Measurements from ENCODE around the gene RPL22L1.
"Not testable (repeated sequence)": the region's sequence is repeated elsewhere in the genome, so short reads cannot be mapped to it uniquely, and the experiment has no call there.

Gene RPL22L1

GRCh38 chr3:170907637-170908234 is 37.7 kb upstream of the RPL22L1 start:
- TF ChIP-seq Cebpa-rat (IDR thresholded peaks at IDR 0.05): no peak
- H3K9me3 ChIP-seq: peaks cover 39% of the 10 kb centered on the region
- H3K4me1 ChIP-seq: 0 out of 2 replicates have a peak, but pooled peaks cover 11% of the 10 kb centered on the region
- H3K36me3 ChIP-seq: no peaks in the 10 kb centered on the region
- H3K9ac ChIP-seq: peak overlapping the region; percentile 64
- H3K4me3 ChIP-seq: peak overlapping the region; percentile 69
- peaks cover 39% of the 10 kb centered on the region for H3K27me3 ChIP-seq
- H4K20me1 ChIP-seq: no peaks in the 10 kb centered on the region
- H3K4me2 ChIP-seq: peak overlapping the region; percentile 85
- no peak overlapping the region for H3K27ac ChIP-seq

DNA sequence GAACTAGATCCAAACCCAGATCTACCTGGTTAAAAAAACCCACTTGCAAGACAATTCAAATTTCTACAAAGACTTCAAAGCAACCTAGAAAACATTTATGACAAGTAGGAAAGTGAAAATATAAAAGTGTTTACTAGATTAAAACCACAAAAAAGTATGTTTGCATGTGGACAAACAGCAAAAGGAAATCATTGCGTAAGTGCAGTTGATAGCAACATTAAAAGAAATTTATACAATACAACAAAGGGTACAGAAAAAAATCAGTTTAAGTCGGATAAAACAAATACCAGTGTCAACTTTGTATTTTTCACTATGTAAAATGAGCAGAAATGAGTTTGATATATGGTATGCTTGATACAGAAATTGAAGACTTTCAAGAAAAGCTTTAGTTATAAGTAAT is 35.9 kb upstream of the RPL22L1 start:
- Histone ChIP-seq H3K4me2 (no peak overlapping the region), H3K36me3 (no peaks in the 10 kb centered on the region)

GRCh38 chr3:170903123-170903522 is 33.1 kb upstream of the RPL22L1 start:
- H3K9ac ChIP-seq: no peak overlapping the region
- H3K4me3 ChIP-seq: no peak overlapping the region
- H3K4me1 ChIP-seq: 0 out of 2 replicates have a peak, but pooled peaks cover 8% of the 10 kb centered on the region
- H3K27ac ChIP-seq: no peak overlapping the region
- H3K4me2 ChIP-seq: no peak overlapping the region
- no peaks in the 10 kb centered on the region for H4K20me1 ChIP-seq
- no peak for TF ChIP-seq Cebpa-rat (IDR thresholded peaks at IDR 0.05)
- peaks cover 21% of the 10 kb centered on the region for H3K27me3 ChIP-seq
- H3K9me3 ChIP-seq: peaks cover 9% of the 10 kb centered on the region
- H3K36me3 ChIP-seq: no peaks in the 10 kb centered on the region

More for the DNA sequence above, 35.9 kb upstream of the RPL22L1 start:
- Histone ChIP-seq H3K27ac (no peak overlapping the region), H3K9ac (no peak overlapping the region), H3K4me3 (no peak overlapping the region), H3K27me3 (peaks cover 39% of the 10 kb centered on the region), H4K20me1 (no peaks in the 10 kb centered on the region), H3K4me1 (0 out of 2 replicates have a peak, but pooled peaks cover 11% of the 10 kb centered on the region), H3K9me3 (peaks cover 35% of the 10 kb centered on the region)
- no peak for TF ChIP-seq Cebpa-rat (IDR thresholded peaks at IDR 0.05)

DNA sequence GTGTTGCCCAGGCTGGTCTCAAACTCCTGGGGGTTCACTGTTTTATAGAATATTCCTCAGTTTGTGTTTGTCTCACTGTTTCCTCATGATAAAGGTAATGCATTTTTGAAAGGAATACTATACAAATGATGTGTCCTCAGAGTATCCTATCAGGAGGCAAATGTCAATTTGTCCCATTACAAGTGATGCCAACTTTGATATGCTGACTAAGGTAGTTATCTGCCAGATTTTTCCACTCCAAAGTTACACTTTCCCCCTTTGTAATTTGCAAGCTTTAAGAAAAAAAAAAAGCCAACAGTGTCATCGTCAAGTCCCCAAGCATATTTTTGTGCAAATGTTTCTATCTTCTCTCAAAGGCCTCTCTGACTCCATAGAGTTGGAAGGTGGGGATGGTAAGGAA is 29.5 kb upstream of the RPL22L1 start:
- H3K9me3 ChIP-seq: peaks cover 17% of the 10 kb centered on the region
- H3K4me1 ChIP-seq: no peaks in the 10 kb centered on the region
- H4K20me1 ChIP-seq: no peaks in the 10 kb centered on the region
- no peak for TF ChIP-seq Cebpa-rat (IDR thresholded peaks at IDR 0.05)
- no peaks in the 10 kb centered on the region; the same call in 1 of the 2 replicates for H3K36me3 ChIP-seq
- H3K27me3 ChIP-seq: no peaks in the 10 kb centered on the region
- H3K9ac ChIP-seq: no peak overlapping the region
- no peak overlapping the region for H3K4me3 ChIP-seq
- H3K4me2 ChIP-seq: no peak overlapping the region
- H3K27ac ChIP-seq: no peak overlapping the region

GRCh38 chr3:170897978-170898377 is 28.0 kb upstream of the RPL22L1 start:
- no peak for TF ChIP-seq Cebpa-rat (IDR thresholded peaks at IDR 0.05)
- Histone ChIP-seq H3K4me2 (no peak overlapping the region), H3K27me3 (no peaks in the 10 kb centered on the region), H3K4me1 (no peaks in the 10 kb centered on the region), H4K20me1 (no peaks in the 10 kb centered on the region), H3K36me3 (no peaks in the 10 kb centered on the region; the same call in 1 of the 2 replicates), H3K9me3 (peaks cover 17% of the 10 kb centered on the region), H3K4me3 (no peak overlapping the region), H3K9ac (no peak overlapping the region), H3K27ac (no peak overlapping the region)

DNA sequence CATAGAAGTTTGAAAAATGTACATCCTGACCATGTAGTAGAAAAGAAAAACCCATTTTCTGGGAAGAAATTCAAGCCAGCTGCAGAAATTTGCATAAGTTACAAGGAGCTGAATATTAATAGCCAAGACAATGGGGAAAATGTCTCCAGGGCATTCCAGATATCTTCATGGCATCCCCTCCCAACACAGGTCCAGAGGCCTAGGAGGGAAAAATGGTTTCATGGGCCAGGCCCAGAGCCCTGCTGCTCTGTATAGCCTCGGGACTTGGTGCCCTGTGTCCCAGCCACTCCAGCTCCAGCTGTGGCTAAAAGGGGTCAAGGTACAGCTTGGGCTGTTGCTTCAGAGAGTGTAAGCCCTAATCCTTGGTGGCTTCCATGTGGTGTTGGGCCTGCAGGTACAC is 27.2 kb upstream of the RPL22L1 start:
- peaks cover 17% of the 10 kb centered on the region for H3K9me3 ChIP-seq
- not testable (repeated sequence) for H3K4me1 ChIP-seq, H3K27ac ChIP-seq, H3K4me3 ChIP-seq, H3K27me3 ChIP-seq, H3K4me2 ChIP-seq, H4K20me1 ChIP-seq, H3K9ac ChIP-seq, H3K36me3 ChIP-seq

DNA sequence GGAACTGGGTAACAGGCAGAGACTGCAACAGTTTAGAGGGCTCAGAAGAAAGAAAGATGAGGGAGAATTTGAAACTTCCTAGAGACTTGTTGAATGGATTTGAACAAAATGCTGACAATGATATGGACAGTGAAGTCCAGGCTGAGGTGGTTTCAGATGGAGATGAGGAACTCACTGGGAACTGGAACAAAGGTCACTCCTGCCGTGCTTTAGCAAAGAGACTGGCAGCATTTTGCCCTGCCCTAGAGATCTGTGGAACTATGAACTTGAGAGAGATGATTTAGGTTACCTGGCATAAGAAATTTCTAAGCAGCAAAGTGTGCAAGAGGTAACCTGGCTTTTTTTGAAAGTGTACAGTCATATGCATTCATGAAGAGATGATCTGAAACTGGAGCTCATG is 26.8 kb upstream of the RPL22L1 start:
- Histone ChIP-seq H3K4me1 (no peaks in the 10 kb centered on the region), H3K4me3 (no peak overlapping the region), H3K9ac (no peak overlapping the region), H3K4me2 (no peak overlapping the region), H3K9me3 (peaks cover 17% of the 10 kb centered on the region), H3K27ac (no peak overlapping the region), H3K36me3 (no peaks in the 10 kb centered on the region; the same call in 1 of the 2 replicates), H4K20me1 (no peaks in the 10 kb centered on the region), H3K27me3 (no peaks in the 10 kb centered on the region)
- TF ChIP-seq Cebpa-rat (IDR thresholded peaks at IDR 0.05): no peak

- not testable (repeated sequence) for H3K27ac ChIP-seq, H3K4me1 ChIP-seq, H4K20me1 ChIP-seq, H3K4me3 ChIP-seq, H3K9ac ChIP-seq, H3K36me3 ChIP-seq, H3K27me3 ChIP-seq, H3K4me2 ChIP-seq
- H3K9me3 ChIP-seq: peaks cover 17% of the 10 kb centered on the region
These were observed 26.3 kb upstream of the RPL22L1 start for GRCh38 chr3:170896333-170896732.

- H3K4me2 ChIP-seq: no peak overlapping the region
- no peak overlapping the region for H3K27ac ChIP-seq
- no peak overlapping the region for H3K4me3 ChIP-seq
- TF ChIP-seq Cebpa-rat (IDR thresholded peaks at IDR 0.05): no peak
- no peaks in the 10 kb centered on the region for H3K4me1 ChIP-seq
- H4K20me1 ChIP-seq: no peaks in the 10 kb centered on the region
- H3K9me3 ChIP-seq: peaks cover 17% of the 10 kb centered on the region
- H3K27me3 ChIP-seq: no peaks in the 10 kb centered on the region
- no peaks in the 10 kb centered on the region; the same call in 1 of the 2 replicates for H3K36me3 ChIP-seq
- H3K9ac ChIP-seq: no peak overlapping the region
These were observed 23.9 kb upstream of the RPL22L1 start for GRCh38 chr3:170893895-170894294.

DNA sequence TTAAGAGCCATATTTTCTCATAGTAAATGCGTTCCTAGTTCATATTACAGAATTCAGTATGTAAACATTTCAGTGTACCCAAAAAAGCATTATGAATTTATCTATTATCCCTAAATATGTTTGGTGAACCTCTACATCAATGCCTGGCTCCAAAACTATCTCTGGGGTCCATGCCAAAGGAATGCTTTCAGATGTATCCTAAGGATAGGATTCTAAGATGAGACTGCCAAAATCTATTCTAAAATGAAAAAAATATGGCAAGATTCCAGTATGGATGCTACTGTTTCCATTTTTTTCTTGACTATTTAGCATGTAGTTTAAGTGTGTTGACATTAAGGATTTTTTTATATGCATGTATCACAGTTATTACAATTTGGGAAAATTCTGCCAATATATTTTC is 19.6 kb upstream of the RPL22L1 start:
- Histone ChIP-seq H3K9me3 (no peaks in the 10 kb centered on the region), H3K4me3 (no peak overlapping the region), H3K27me3 (no peaks in the 10 kb centered on the region), H3K36me3 (no peaks in the 10 kb centered on the region), H4K20me1 (no peaks in the 10 kb centered on the region), H3K9ac (no peak overlapping the region), H3K27ac (no peak overlapping the region), H3K4me2 (no peak overlapping the region), H3K4me1 (no peaks in the 10 kb centered on the region)
- TF ChIP-seq Cebpa-rat (IDR thresholded peaks at IDR 0.05): no peak

- Histone ChIP-seq H3K36me3 (no peaks in the 10 kb centered on the region), H3K27ac (no peak overlapping the region), H3K27me3 (no peaks in the 10 kb centered on the region), H4K20me1 (no peaks in the 10 kb centered on the region), H3K9ac (no peak overlapping the region), H3K4me1 (no peaks in the 10 kb centered on the region), H3K9me3 (no peaks in the 10 kb centered on the region), H3K4me3 (no peak overlapping the region), H3K4me2 (no peak overlapping the region)
- TF ChIP-seq Cebpa-rat (IDR thresholded peaks at IDR 0.05): no peak
These were observed 19.1 kb upstream of the RPL22L1 start for GRCh38 chr3:170889132-170889531.

DNA sequence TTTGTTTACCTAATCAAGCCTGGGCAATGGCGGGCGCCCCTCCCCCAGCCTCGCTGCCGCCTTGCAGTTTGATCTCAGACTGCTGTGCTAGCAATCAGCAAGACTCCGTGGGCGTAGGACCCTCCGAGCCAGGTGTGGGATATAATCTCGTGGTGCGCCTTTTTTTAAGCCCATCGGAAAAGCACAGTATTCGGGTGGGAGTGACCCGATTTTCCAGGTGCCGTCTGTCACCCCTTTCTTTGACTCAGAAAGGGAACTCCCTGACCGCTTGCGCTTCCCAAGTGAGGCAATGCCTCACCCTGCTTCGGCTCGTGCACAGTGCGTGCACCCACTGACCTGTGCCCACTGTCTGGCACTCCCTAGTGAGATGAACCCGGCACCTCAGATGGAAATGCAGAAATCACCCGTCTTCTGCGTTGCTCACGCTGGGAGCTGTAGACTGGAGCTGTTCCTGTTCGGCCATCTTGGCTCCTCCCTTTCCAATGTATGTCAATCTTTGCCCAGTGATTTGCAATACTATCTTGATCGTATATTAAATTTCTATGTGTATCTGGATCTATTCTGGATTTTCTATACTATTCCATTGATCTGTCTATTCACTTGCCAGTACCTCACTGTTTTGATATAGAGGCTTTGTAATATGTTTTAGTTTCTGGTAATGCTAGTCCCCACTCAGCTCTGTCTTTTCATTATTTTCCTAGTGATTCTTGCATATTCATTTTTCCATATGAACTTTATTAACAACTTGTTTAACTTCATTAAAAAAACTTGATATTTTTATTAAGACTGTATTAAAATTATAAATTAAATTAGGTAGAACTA is 14.3 kb upstream of the RPL22L1 start:
- not testable (repeated sequence) for H3K9ac ChIP-seq, H3K9me3 ChIP-seq, H3K4me2 ChIP-seq, H3K4me3 ChIP-seq, H4K20me1 ChIP-seq, H3K27me3 ChIP-seq, H3K27ac ChIP-seq, H3K36me3 ChIP-seq, H3K4me1 ChIP-seq

DNA sequence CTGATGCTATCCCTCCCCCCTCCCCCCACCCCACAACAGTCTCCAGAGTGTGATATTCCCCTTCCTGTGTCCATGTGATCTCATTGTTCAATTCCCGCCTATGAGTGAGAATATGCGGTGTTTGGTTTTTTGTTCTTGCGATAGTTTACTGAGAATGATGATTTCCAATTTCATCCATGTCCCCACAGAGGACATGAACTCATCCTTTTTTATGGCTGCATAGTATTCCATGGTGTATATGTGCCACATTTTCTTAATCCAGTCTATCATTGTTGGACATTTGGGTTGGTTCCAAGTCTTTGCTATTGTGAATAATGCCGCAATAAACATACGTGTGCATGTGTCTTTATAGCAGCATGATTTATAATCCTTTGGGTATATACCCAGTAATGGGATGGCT is 8.7 kb upstream of the RPL22L1 start:
- H3K4me3 ChIP-seq, H3K27ac ChIP-seq, H3K9me3 ChIP-seq, H3K9ac ChIP-seq, H3K4me2 ChIP-seq, H3K36me3 ChIP-seq, H4K20me1 ChIP-seq, H3K4me1 ChIP-seq, H3K27me3 ChIP-seq: not testable (repeated sequence)

DNA sequence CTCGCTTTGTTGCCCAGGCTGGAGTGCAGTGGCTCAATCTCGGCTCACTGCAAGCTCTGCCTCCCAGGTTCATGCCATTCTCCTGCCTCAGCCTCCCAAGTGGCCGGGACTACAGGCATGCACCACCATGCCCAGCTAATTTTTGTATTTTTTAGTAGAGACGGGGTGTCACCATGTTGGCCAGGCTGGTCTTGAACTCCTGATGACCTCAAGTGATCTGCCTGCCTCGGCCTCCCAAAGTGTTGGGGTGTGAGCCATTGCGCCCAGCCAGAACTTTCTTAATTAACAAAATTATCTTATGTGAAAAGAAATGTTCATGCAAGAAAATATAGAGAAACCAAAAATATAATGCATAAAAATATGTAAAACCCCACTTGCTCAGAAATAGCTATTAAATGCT is 7.3 kb upstream of the RPL22L1 start:
- not testable (repeated sequence) for H3K4me2 ChIP-seq, H3K36me3 ChIP-seq, H3K27ac ChIP-seq

More for the DNA sequence above, 7.3 kb upstream of the RPL22L1 start:
- H3K4me3 ChIP-seq, H3K9ac ChIP-seq, H3K4me1 ChIP-seq, H3K27me3 ChIP-seq, H4K20me1 ChIP-seq, H3K9me3 ChIP-seq: not testable (repeated sequence)

All from BLaER1 (cell line).